NT2/D1 (cell line): Measurements from ENCODE around the gene SPRR2D.

Experiments
- YY1 ChIP-seq: IDR thresholded peaks from 2 replicates; pipeline ENCODE4 v1.6.1; 2011; ENCODE audit not compliant: insufficient read length, insufficient read depth
- ZNF274 ChIP-seq: IDR thresholded peaks from 2 replicates; pipeline ENCODE4 v1.6.1; 2011; ENCODE audit warnings: mild to moderate bottlenecking, low read depth, low read length

DNA sequence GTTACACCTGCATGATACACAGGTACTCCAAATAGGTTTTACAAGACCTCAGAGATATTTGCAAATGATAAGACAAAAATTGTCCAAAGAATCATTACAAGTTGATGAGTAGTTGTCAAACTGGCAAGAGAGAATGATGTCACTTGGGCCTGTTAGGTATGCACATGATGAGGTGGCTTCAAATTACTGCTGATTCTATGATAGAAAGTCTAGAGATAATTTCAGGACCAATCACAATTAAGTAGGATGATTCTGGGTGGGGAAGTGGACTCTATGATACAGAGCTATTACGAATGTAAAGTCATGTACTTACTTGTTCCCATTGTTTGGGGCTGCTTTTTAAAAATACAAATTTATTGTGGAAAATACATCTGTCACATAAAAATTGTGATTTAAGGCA, 15.1 kb downstream of the SPRR2D start:
- TF ChIP-seq YY1: no peak
- no peak for TF ChIP-seq ZNF274
